GM23338 (cell line): Measurements from ENCODE around the gene BICRAL. TPM values are rescaled to one million over a fixed set of nuclear protein-coding genes. Genes with fewer than 3 reads are reported as not detected.

Source experiments
- ATAC-seq: fragments of 200-7000 bp; cut with Tn5 transposase; 3 replicates; pipeline ENCODE4 v1.9.1; 2020
- DNase-seq: peaks from one replicate; pipeline ENCODE4 v3.0.0-alpha.2; 2015; ENCODE audit warnings: low spot score
- H2AFZ ChIP-seq: fragments of 200-600 bp; sonication (generic); 2 replicates; pipeline ENCODE4 v1.8.0; 2016; ENCODE audit warnings: antibody characterized with exemption, mild to moderate bottlenecking, moderate library complexity
- H3F3A ChIP-seq: fragments of 200-600 bp; sonication (generic); replicated peaks from 2 replicates; pipeline ENCODE4 v1.8.0; 2017; ENCODE audit warnings: antibody characterized with exemption, mixed run types, low read depth
- H3K27ac ChIP-seq: fragments of 200-600 bp; sonication (generic); 2 replicates; pipeline ENCODE4 v1.6.1; 2016; ENCODE audit warnings: low read depth
- H3K27me3 ChIP-seq: fragments of 200-600 bp; sonication (generic); 2 replicates; pipeline ENCODE4 v1.8.0; 2016; ENCODE audit warnings: mild to moderate bottlenecking, mixed run types, moderate library complexity; ENCODE audit not compliant: insufficient read depth
- H3K36me3 ChIP-seq: fragments of 200-600 bp; sonication (generic); 2 replicates; pipeline ENCODE4 v1.8.0; 2016; ENCODE audit warnings: mild to moderate bottlenecking; ENCODE audit not compliant: insufficient read depth
- H3K4me1 ChIP-seq: fragments of 200-600 bp; sonication (generic); 2 replicates; pipeline ENCODE4 v1.8.0; 2016; ENCODE audit warnings: mild to moderate bottlenecking, moderate library complexity; ENCODE audit not compliant: insufficient read depth
- H3K4me2 ChIP-seq: fragments of 200-600 bp; sonication (generic); 2 replicates; pipeline ENCODE4 v1.7.1; 2017; ENCODE audit warnings: mixed run types
- H3K4me3 ChIP-seq: fragments of 200-600 bp; sonication (generic); 2 replicates; pipeline ENCODE4 v1.6.1; 2016; ENCODE audit warnings: mixed run types
- H3K79me2 ChIP-seq: fragments of 200-600 bp; sonication (generic); replicated peaks from 2 replicates; pipeline ENCODE4 v1.8.0; 2017; ENCODE audit warnings: mild to moderate bottlenecking; ENCODE audit not compliant: insufficient read depth
- H3K9me2 ChIP-seq: fragments of 200-600 bp; sonication (generic); 2 replicates; pipeline ENCODE4 v1.8.0; 2017; ENCODE audit not compliant: insufficient read depth
- H4K20me1 ChIP-seq: fragments of 200-600 bp; sonication (generic); replicated peaks from 2 replicates; pipeline ENCODE4 v1.8.0; 2017; ENCODE audit warnings: mild to moderate bottlenecking; ENCODE audit not compliant: insufficient read depth
- H3K27ac Mint-ChIP-seq: 2 replicates; pipeline ENCODE4 v1.8.0; 2020; ENCODE audit warnings: inconsistent platforms, mild to moderate bottlenecking, moderate library complexity, mixed read lengths
- H3K27me3 Mint-ChIP-seq: 3 replicates; pipeline ENCODE4 v1.8.0; 2022; ENCODE audit warnings: low read depth, mild to moderate bottlenecking, moderate library complexity, mixed read lengths, inconsistent platforms; ENCODE audit not compliant: insufficient read depth, poor library complexity
- H3K36me3 Mint-ChIP-seq: 3 replicates; pipeline ENCODE4 v1.8.0; 2021; ENCODE audit warnings: low read depth, mild to moderate bottlenecking, inconsistent platforms, moderate library complexity, mixed read lengths
- H3K4me1 Mint-ChIP-seq: 3 replicates; pipeline ENCODE4 v1.8.0; 2020; ENCODE audit warnings: mild to moderate bottlenecking, inconsistent platforms, mixed read lengths
- H3K4me3 Mint-ChIP-seq: 3 replicates; pipeline ENCODE4 v1.8.0; 2021; ENCODE audit warnings: moderate library complexity, mild to moderate bottlenecking, inconsistent platforms, mixed read lengths
- H3K9me3 Mint-ChIP-seq: 3 replicates; pipeline ENCODE4 v1.8.0; 2020; ENCODE audit warnings: moderate library complexity, mild to moderate bottlenecking, inconsistent platforms, mixed read lengths
- CREB1 ChIP-seq: fragments of 250-450 bp; sonication (Bioruptor Pico); IDR thresholded peaks from 2 replicates; pipeline ENCODE4 v1.5.0; 2020; ENCODE audit warnings: low read depth, mild to moderate bottlenecking, moderate library complexity
- EZH2 ChIP-seq: fragments of 200-600 bp; sonication (generic); IDR thresholded peaks from one replicate; pipeline ENCODE4 v1.8.0; 2017; ENCODE audit warnings: antibody characterized with exemption, mild to moderate bottlenecking, low read depth; ENCODE audit not compliant: unreplicated experiment
- EZH2phosphoT487 ChIP-seq: fragments of 200-600 bp; sonication (generic); IDR thresholded peaks from one replicate; pipeline ENCODE4 v1.8.1; 2018; ENCODE audit warnings: antibody characterized with exemption; ENCODE audit not compliant: unreplicated experiment
- JUNB ChIP-seq: IDR thresholded peaks from one replicate; pipeline ENCODE4 v1.6.1; 2016; ENCODE audit warnings: antibody characterized with exemption; ENCODE audit not compliant: unreplicated experiment
- NANOG ChIP-seq: IDR thresholded peaks from 2 replicates; pipeline ENCODE4 v1.6.1; 2016; ENCODE audit warnings: antibody characterized with exemption, borderline replicate concordance
- POLR2AphosphoS5 ChIP-seq: IDR thresholded peaks from 2 replicates; pipeline ENCODE4 v1.6.1; 2016; ENCODE audit warnings: antibody characterized with exemption, low read depth
- STAT1 ChIP-seq: IDR thresholded peaks from one replicate; pipeline ENCODE4 v1.6.1; 2016; ENCODE audit warnings: antibody characterized with exemption; ENCODE audit not compliant: unreplicated experiment
- ZNF114 ChIP-seq: fragments of 250-450 bp; sonication (Bioruptor Pico); IDR thresholded peaks from 2 replicates; pipeline ENCODE4 v1.5.0; 2020; ENCODE audit warnings: mild to moderate bottlenecking, moderate library complexity
- ZNF331 ChIP-seq: fragments of 250-450 bp; sonication (Bioruptor Pico); IDR thresholded peaks from 2 replicates; pipeline ENCODE4 v1.5.0; 2020; ENCODE audit warnings: low read depth, mild to moderate bottlenecking, moderate library complexity
- polyA plus RNA-seq: library from polyadenylated mRNA; unstranded; fragments of >200 nt; fragmentation: Nextera tagmentation; extraction: Ambion mirVana; gene quantifications from 2 replicates; pipeline ENCODE4 v1.2.1, GENCODE V29; 2016
- total RNA-seq: library from RNA; depleted of rRNA; stranded (reverse); fragments of >200 nt; shearing (Covaris generic); gene quantifications from 2 replicates; pipeline ENCODE4 v1.2.3, GENCODE V29; 2014
- TF ChIP-seq, protein P1 (sequence below), 2 experiments: fragments of 200-600 bp in 1 of 2; sonication (generic) in 1 of 2; conservative IDR thresholded peaks; 2 replicates each; pipeline versions ENCODE4 v1.5.1 to v1.6.1; 2016 to 2017; ENCODE audit warnings: antibody characterized with exemption in 2 of 2, low read depth in 2 of 2, mild to moderate bottlenecking in 2 of 2, moderate library complexity in 1 of 2
- TF ChIP-seq, protein P2 (sequence below): fragments of 250-450 bp; sonication (Bioruptor Pico); IDR thresholded peaks from 2 replicates; pipeline ENCODE4 v1.5.0; 2020; ENCODE audit warnings: mild to moderate bottlenecking, moderate library complexity
- TF ChIP-seq, protein P3 (sequence below): IDR thresholded peaks from one replicate; pipeline ENCODE4 v1.6.1; 2018; ENCODE audit warnings: antibody characterized with exemption; ENCODE audit not compliant: unreplicated experiment
- TF ChIP-seq, protein P4 (sequence below): IDR thresholded peaks from 2 replicates; pipeline ENCODE4 v1.6.1; 2016; ENCODE audit warnings: antibody characterized with exemption

Gene BICRAL
- total and polyA plus RNA-seq, 2 experiments from 2014 or later: 3.4 to 11.7 TPM

DNA sequence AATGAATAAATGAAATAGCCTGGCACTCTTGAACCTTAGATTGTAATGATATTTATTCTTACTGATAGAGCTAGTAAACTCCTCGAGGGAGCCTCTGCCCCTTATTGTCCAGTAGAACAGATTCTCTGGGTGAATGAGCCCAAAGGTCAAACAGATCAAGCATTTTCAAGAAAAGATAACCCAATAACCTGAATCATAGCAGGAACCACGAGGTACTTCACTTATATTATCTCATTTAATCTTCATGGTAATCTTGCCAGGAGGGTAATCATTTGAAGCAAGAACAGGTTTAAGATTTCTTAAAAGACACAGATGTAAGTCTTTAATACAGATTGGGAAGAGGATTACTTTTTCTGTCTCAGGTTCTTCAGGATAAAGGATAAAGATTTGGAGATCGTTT is 18.9 kb upstream of the BICRAL start:
- Mint-ChIP-seq H3K27me3 (peaks cover 1% of the 10 kb centered on the region), H3K4me1 (peaks cover 34% of the 10 kb centered on the region), H3K27ac (no peak overlapping the region), H3K36me3 (peaks cover 9% of the 10 kb centered on the region), H3K9me3 (no peaks in the 10 kb centered on the region), H3K4me3 (no peak overlapping the region)
- Histone ChIP-seq H3K27me3 (no peaks in the 10 kb centered on the region), H3K4me1 (peaks cover 24% of the 10 kb centered on the region), H4K20me1 (no peaks in the 10 kb centered on the region), H3F3A (no peaks in the 10 kb centered on the region), H3K4me2 (no peak overlapping the region), H3K36me3 (no peaks in the 10 kb centered on the region), H2AFZ (no peak overlapping the region), H3K9me2 (no peaks in the 10 kb centered on the region), H3K79me2 (0 out of 2 replicates have a peak, but pooled peaks cover 8% of the 10 kb centered on the region), H3K4me3 (no peak overlapping the region), H3K27ac (no peak overlapping the region)
- ATAC-seq (no peak), DNase-seq (no peak)
- TF ChIP-seq CREB1 (CRISPR knock-in tag) (no peak), JUNB (no peak), ZNF331 (CRISPR knock-in tag) (no peak), ZNF114 (CRISPR knock-in tag) (no peak), POLR2AphosphoS5 (no peak), STAT1 (no peak), NANOG (no peak), EZH2phosphoT487 (no peak), EZH2 (no peak)
- TF ChIP-seq, protein P1, sequence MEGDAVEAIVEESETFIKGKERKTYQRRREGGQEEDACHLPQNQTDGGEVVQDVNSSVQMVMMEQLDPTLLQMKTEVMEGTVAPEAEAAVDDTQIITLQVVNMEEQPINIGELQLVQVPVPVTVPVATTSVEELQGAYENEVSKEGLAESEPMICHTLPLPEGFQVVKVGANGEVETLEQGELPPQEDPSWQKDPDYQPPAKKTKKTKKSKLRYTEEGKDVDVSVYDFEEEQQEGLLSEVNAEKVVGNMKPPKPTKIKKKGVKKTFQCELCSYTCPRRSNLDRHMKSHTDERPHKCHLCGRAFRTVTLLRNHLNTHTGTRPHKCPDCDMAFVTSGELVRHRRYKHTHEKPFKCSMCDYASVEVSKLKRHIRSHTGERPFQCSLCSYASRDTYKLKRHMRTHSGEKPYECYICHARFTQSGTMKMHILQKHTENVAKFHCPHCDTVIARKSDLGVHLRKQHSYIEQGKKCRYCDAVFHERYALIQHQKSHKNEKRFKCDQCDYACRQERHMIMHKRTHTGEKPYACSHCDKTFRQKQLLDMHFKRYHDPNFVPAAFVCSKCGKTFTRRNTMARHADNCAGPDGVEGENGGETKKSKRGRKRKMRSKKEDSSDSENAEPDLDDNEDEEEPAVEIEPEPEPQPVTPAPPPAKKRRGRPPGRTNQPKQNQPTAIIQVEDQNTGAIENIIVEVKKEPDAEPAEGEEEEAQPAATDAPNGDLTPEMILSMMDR (conservative IDR thresholded peaks at IDR 0.05; ENCODE audit: low read depth in 2 of 2): no peak
- TF ChIP-seq, protein P2, sequence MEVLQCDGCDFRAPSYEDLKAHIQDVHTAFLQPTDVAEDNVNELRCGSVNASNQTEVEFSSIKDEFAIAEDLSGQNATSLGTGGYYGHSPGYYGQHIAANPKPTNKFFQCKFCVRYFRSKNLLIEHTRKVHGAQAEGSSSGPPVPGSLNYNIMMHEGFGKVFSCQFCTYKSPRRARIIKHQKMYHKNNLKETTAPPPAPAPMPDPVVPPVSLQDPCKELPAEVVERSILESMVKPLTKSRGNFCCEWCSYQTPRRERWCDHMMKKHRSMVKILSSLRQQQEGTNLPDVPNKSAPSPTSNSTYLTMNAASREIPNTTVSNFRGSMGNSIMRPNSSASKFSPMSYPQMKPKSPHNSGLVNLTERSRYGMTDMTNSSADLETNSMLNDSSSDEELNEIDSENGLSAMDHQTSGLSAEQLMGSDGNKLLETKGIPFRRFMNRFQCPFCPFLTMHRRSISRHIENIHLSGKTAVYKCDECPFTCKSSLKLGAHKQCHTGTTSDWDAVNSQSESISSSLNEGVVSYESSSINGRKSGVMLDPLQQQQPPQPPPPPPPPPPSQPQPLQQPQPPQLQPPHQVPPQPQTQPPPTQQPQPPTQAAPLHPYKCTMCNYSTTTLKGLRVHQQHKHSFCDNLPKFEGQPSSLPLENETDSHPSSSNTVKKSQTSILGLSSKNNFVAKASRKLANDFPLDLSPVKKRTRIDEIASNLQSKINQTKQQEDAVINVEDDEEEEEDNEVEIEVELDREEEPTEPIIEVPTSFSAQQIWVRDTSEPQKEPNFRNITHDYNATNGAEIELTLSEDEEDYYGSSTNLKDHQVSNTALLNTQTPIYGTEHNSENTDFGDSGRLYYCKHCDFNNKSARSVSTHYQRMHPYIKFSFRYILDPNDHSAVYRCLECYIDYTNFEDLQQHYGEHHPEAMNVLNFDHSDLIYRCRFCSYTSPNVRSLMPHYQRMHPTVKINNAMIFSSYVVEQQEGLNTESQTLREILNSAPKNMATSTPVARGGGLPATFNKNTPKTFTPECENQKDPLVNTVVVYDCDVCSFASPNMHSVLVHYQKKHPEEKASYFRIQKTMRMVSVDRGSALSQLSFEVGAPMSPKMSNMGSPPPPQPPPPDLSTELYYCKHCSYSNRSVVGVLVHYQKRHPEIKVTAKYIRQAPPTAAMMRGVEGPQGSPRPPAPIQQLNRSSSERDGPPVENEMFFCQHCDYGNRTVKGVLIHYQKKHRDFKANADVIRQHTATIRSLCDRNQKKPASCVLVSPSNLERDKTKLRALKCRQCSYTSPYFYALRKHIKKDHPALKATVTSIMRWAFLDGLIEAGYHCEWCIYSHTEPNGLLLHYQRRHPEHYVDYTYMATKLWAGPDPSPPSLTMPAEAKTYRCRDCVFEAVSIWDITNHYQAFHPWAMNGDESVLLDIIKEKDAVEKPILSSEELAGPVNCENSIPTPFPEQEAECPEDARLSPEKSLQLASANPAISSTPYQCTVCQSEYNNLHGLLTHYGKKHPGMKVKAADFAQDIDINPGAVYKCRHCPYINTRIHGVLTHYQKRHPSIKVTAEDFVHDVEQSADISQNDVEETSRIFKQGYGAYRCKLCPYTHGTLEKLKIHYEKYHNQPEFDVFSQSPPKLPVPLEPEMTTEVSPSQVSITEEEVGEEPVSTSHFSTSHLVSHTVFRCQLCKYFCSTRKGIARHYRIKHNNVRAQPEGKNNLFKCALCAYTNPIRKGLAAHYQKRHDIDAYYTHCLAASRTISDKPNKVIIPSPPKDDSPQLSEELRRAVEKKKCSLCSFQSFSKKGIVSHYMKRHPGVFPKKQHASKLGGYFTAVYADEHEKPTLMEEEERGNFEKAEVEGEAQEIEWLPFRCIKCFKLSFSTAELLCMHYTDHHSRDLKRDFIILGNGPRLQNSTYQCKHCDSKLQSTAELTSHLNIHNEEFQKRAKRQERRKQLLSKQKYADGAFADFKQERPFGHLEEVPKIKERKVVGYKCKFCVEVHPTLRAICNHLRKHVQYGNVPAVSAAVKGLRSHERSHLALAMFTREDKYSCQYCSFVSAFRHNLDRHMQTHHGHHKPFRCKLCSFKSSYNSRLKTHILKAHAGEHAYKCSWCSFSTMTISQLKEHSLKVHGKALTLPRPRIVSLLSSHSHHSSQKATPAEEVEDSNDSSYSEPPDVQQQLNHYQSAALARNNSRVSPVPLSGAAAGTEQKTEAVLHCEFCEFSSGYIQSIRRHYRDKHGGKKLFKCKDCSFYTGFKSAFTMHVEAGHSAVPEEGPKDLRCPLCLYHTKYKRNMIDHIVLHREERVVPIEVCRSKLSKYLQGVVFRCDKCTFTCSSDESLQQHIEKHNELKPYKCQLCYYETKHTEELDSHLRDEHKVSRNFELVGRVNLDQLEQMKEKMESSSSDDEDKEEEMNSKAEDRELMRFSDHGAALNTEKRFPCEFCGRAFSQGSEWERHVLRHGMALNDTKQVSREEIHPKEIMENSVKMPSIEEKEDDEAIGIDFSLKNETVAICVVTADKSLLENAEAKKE (CRISPR knock-in tag): no peak
- TF ChIP-seq, protein P3, sequence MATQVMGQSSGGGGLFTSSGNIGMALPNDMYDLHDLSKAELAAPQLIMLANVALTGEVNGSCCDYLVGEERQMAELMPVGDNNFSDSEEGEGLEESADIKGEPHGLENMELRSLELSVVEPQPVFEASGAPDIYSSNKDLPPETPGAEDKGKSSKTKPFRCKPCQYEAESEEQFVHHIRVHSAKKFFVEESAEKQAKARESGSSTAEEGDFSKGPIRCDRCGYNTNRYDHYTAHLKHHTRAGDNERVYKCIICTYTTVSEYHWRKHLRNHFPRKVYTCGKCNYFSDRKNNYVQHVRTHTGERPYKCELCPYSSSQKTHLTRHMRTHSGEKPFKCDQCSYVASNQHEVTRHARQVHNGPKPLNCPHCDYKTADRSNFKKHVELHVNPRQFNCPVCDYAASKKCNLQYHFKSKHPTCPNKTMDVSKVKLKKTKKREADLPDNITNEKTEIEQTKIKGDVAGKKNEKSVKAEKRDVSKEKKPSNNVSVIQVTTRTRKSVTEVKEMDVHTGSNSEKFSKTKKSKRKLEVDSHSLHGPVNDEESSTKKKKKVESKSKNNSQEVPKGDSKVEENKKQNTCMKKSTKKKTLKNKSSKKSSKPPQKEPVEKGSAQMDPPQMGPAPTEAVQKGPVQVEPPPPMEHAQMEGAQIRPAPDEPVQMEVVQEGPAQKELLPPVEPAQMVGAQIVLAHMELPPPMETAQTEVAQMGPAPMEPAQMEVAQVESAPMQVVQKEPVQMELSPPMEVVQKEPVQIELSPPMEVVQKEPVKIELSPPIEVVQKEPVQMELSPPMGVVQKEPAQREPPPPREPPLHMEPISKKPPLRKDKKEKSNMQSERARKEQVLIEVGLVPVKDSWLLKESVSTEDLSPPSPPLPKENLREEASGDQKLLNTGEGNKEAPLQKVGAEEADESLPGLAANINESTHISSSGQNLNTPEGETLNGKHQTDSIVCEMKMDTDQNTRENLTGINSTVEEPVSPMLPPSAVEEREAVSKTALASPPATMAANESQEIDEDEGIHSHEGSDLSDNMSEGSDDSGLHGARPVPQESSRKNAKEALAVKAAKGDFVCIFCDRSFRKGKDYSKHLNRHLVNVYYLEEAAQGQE: no peak
- TF ChIP-seq, protein P4, sequence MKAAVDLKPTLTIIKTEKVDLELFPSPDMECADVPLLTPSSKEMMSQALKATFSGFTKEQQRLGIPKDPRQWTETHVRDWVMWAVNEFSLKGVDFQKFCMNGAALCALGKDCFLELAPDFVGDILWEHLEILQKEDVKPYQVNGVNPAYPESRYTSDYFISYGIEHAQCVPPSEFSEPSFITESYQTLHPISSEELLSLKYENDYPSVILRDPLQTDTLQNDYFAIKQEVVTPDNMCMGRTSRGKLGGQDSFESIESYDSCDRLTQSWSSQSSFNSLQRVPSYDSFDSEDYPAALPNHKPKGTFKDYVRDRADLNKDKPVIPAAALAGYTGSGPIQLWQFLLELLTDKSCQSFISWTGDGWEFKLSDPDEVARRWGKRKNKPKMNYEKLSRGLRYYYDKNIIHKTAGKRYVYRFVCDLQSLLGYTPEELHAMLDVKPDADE: no peak
